Activated T-cell treated with anti-CD3 and anti-CD28 coated beads for 48 hours (primary cell): ENCODE data around the gene CGAS.
"Not testable (repeated sequence)": the region's sequence is repeated elsewhere in the genome, so short reads cannot be mapped to it uniquely, and the experiment has no call there.

ENCODE experiments used
- DNase-seq: peaks from one replicate; pipeline ENCODE4 v3.0.0-alpha.2; 2020; ENCODE audit warnings: low read depth

The CGAS gene

GRCh38 chr6:73395875-73396274 lies 56.2 kb downstream of the CGAS start:
- no peak for DNase-seq

GRCh38 chr6:73394577-73395354 lies 57.3 kb downstream of the CGAS start, which contains the start of gene DDX43:
TSS of gene DDX43 (plus strand) at chr6:73394828. CDS start at chr6:73394906, 78 bp downstream.
- peak; percentile 32 for DNase-seq

GRCh38 chr6:73393278-73393677 lies 58.8 kb downstream of the CGAS start:
- DNase-seq, result no peak

GRCh38 chr6:73392188-73392587 lies 59.9 kb downstream of the CGAS start:
- DNase-seq, result not testable (repeated sequence)

DNA sequence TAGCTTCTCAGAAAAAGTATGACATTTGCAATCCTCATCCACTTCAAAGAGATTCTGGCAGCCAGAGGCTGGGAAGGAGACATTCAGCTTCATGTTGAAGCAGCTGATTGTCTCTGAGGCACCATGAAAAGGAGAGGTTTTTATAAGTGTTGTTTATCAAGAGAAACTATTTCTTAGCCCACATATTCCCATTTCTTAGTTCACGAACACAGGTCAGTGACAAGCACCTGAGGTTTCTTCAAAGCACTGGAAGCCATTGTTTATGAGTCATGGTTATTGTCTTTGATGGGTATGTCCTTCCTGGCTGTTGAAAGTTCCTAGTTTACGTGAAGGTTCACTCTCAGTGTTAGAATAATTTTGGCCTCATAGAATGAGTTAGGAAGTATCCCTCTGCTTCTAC lies 60.4 kb downstream of the CGAS start:
- DNase-seq, result no peak

- DNase-seq, result no peak
These were observed 62.2 kb downstream of the CGAS start for GRCh38 chr6:73389854-73390253.

DNA sequence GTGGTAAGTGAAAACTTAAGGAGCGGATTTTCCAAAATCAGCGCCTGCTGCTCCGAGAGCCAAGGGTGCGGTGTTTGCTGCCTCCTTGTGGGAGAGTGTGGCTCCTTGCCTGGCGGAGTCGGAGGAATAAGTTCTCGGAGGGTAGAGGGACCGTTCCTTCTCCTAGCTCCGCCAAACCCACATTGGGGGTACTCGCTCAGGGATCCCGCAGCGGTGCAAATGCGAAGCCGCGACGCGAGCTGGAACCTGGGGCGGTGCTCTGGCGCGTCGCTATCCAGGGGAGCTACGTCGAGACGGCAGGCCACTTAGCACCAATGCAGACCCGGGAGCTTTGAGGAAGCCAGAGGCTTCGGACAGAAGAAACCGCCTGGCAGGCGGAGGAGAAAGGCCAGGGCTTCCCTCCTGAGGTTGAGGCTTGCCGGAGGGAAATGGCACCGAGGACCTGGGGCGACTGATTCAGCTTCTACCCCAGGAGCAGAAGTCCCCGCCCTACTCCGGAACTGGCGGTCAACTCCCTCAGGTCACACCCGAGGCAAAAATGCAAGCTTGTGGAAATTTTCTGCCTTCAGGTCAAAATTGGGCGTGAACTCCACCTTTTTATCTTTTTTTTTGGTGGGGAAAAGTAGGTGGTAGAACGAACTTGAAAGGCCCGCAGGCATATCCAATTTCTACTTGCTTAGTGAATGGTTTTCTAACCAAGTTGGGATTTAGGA lies 63.1 kb downstream of the CGAS start:
- DNase-seq, result peak; percentile 45

- DNase-seq, result no peak
These were observed 63.7 kb downstream of the CGAS start for GRCh38 chr6:73388433-73388799.

DNA sequence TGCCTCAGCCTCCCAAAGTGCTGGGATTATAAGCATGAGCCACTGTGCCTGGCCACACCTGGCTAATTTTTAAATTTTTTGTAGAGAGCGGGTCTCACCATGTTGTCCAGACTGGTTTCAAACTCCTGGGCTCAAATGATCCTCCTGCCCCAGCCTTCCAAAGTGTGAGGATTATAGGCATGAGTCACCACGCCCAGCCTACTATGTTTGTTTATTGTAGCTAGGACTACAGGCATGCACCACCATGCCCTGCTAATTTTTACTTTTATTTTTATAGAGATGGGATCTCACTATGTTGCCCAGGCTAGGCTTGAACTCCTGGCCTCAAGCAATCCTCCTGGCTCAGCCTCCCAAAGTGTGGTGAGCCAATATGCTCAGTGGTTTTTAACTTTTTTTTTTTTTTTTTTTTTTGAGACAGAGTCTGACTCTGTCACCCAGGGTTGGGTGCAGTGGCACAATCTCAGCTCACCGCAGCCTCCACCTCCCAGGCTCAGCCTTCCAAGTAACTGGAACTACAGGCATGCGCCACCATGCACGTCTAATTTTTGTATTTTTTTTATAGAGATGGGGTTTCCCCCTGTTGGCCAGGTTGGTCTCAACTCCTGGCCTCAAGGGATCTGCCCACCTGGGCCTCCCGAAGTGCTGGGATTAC lies 69.5 kb downstream of the CGAS start:
- no peak for DNase-seq

DNA sequence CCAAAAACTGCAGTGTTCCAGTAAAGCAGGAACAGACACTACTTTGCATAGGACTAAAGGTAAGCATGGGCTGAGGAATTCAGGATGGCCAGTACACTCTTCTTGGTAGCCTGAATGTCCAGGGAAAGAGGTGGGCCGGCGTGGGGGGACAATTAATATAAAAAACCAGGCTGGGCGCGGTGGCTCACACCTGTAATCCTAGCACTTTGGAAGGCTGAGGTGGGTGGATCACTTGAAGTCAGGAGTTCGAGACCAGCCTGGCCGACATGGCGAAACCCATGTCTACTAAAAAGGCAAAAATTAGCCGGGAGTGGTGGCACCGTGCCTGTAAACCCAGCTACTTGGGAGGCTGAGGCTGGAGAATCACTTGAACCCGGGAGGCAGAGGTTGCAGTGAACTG lies 70.6 kb downstream of the CGAS start:
- DNase-seq, result not testable (repeated sequence)

GRCh38 chr6:73377225-73377624 lies 74.9 kb downstream of the CGAS start:
- no peak for DNase-seq

DNA sequence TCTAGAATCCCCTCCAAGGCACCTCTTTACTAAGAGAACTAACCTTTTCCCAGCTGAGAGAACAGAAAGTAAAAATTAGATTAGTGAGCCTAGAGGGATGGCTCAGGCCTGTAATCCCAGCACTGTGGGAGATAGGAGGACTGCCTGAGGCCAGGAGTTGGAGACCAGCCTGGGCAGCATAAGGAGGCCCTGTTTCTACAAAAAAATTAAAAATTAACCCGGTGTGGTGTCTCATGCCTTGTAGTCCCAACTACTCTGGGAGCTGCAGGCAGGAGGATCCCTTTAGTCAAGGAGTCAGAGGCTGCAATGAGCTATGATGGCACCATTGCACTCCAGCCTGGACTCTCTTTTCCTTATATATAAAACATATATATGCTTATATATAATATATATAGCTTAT lies 76.9 kb downstream of the CGAS start:
- DNase-seq, result no peak
